Measurements from ENCODE around the gene COCH.
"Not testable (repeated sequence)": the region's sequence is repeated elsewhere in the genome, so short reads cannot be mapped to it uniquely, and the experiment has no call there.

Gene COCH

GRCh38 chr14:30908826-30909225, 34.5 kb downstream of the COCH start:
- H3K4me3 ChIP-seq (ENCODE audit: low read depth, low read length) = no peak overlapping the region
- no peak for DNase-seq (ENCODE audit: low read depth)

GRCh38 chr14:30914812-30915211, 40.5 kb downstream of the COCH start:
- H3K4me3 ChIP-seq (ENCODE audit: low read depth, low read length) = no peak overlapping the region
- DNase-seq (ENCODE audit: low read depth) = no peak

- H3K4me3 ChIP-seq (ENCODE audit: low read depth, low read length) = no peak overlapping the region
- no peak for DNase-seq (ENCODE audit: low read depth)
These were observed 41.2 kb downstream of the COCH start for GRCh38 chr14:30915596-30915995.

GRCh38 chr14:30921305-30921704, 46.9 kb downstream of the COCH start:
- DNase-seq (ENCODE audit: low read depth) = peak; percentile 3
- H3K4me3 ChIP-seq (ENCODE audit: low read depth, low read length) = no peak overlapping the region

GRCh38 chr14:30921788-30922187, 47.4 kb downstream of the COCH start:
- no peak overlapping the region for H3K4me3 ChIP-seq (ENCODE audit: low read depth, low read length)
- no peak for DNase-seq (ENCODE audit: low read depth)

GRCh38 chr14:30925254-30925653, 50.9 kb downstream of the COCH start:
- no peak for DNase-seq (ENCODE audit: low read depth)
- H3K4me3 ChIP-seq (ENCODE audit: low read depth, low read length) = no peak overlapping the region

- no peak overlapping the region for H3K4me3 ChIP-seq (ENCODE audit: low read depth, low read length)
- no peak for DNase-seq (ENCODE audit: low read depth)
These were observed 54.1 kb downstream of the COCH start for GRCh38 chr14:30928462-30928861.

- not testable (repeated sequence) for H3K4me3 ChIP-seq (ENCODE audit: low read depth, low read length); DNase-seq (ENCODE audit: low read depth)
These were observed 59.6 kb downstream of the COCH start for GRCh38 chr14:30933937-30934336.

- DNase-seq (ENCODE audit: low read depth) = no peak
- H3K4me3 ChIP-seq (ENCODE audit: low read depth, low read length) = no peak overlapping the region
These were observed 61.1 kb downstream of the COCH start for GRCh38 chr14:30935445-30935844.

GRCh38 chr14:30938617-30939016, 64.3 kb downstream of the COCH start:
- DNase-seq (ENCODE audit: low read depth) = no peak
- H3K4me3 ChIP-seq (ENCODE audit: low read depth, low read length) = no peak overlapping the region
